GM12878 (cell line): ENCODE results near the gene GIMAP8.

Experiments
- BRCA1 ChIP-seq: IDR thresholded peaks from 2 replicates; pipeline ENCODE4 v1.6.1; 2011; ENCODE audit warnings: low read depth, low read length, improper control_type of control experiment
- ESRRA ChIP-seq: IDR thresholded peaks from 2 replicates; pipeline ENCODE4 v1.6.1; 2012; ENCODE audit warnings: mild to moderate bottlenecking, low read length, improper control_type of control experiment
- EZH2 ChIP-seq: IDR thresholded peaks from 2 replicates; pipeline ENCODE4 v1.6.1; 2012; ENCODE audit warnings: low read depth, mild to moderate bottlenecking, control low read depth, inconsistent platforms, low read length, borderline replicate concordance; ENCODE audit not compliant: control insufficient read depth
- NR2C2 ChIP-seq: IDR thresholded peaks from 2 replicates; pipeline ENCODE4 v1.6.1; 2011; ENCODE audit warnings: borderline replicate concordance, low read depth; ENCODE audit not compliant: control insufficient read depth, insufficient read length
- RAD51 ChIP-seq: fragments of 450-650 bp; IDR thresholded peaks from 2 replicates; pipeline ENCODE4 v1.6.1; 2016; ENCODE audit warnings: moderate library complexity, mild to moderate bottlenecking, inconsistent platforms
- RUNX3 ChIP-seq: IDR thresholded peaks from 2 replicates; pipeline ENCODE4 v1.6.1; 2012; ENCODE audit warnings: low read length, inconsistent platforms
- SP1 ChIP-seq: IDR thresholded peaks from one replicate; pipeline ENCODE4 v1.6.1; 2011; ENCODE audit warnings: low read depth, low read length
- TCF7 ChIP-seq: IDR thresholded peaks from 2 replicates; pipeline ENCODE4 v1.6.1; 2014; ENCODE audit warnings: antibody characterized with exemption, borderline replicate concordance
- TF ChIP-seq, protein P1 (sequence below), 3 experiments: IDR thresholded peaks in 2 of 3; conservative IDR thresholded peaks in 1 of 3; 2 replicates each; pipeline ENCODE4 v1.5.1; 2011; ENCODE audit warnings: low read depth in 3 of 3, low read length in 3 of 3, mild to moderate bottlenecking in 3 of 3, control low read depth in 2 of 3, moderate library complexity in 2 of 3, inconsistent platforms in 1 of 3, mixed read lengths in 1 of 3; ENCODE audit not compliant: control insufficient read depth in 2 of 3, insufficient read depth in 1 of 3; ENCODE audit errors: extremely low read depth in 1 of 3
- TF ChIP-seq, protein P2 (sequence below): IDR thresholded peaks from 2 replicates; pipeline ENCODE4 v1.6.1; 2012; ENCODE audit warnings: low read depth, low read length, improper control_type of control experiment

DNA sequence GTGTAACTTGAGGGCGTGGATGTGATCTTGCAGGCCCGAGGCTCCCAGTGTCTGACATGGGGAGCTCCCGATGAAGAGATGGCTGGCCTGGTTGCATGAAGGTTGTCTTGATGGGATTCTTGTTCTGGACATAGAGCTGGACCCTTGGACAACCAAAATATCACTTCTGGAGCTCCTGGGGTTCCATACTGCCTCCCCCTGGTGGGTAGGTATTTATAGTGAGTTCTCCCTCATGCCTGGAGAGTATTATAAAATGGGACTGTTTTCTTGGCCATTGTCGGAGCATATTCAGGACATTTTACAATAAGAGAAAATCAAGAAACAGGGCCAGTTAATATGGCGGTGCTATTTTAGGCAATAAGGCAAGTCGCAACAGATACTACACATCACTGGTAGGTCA is 32.6 kb upstream of the GIMAP8 start:
- TF ChIP-seq BRCA1, result no peak
- TF ChIP-seq, protein P1, sequence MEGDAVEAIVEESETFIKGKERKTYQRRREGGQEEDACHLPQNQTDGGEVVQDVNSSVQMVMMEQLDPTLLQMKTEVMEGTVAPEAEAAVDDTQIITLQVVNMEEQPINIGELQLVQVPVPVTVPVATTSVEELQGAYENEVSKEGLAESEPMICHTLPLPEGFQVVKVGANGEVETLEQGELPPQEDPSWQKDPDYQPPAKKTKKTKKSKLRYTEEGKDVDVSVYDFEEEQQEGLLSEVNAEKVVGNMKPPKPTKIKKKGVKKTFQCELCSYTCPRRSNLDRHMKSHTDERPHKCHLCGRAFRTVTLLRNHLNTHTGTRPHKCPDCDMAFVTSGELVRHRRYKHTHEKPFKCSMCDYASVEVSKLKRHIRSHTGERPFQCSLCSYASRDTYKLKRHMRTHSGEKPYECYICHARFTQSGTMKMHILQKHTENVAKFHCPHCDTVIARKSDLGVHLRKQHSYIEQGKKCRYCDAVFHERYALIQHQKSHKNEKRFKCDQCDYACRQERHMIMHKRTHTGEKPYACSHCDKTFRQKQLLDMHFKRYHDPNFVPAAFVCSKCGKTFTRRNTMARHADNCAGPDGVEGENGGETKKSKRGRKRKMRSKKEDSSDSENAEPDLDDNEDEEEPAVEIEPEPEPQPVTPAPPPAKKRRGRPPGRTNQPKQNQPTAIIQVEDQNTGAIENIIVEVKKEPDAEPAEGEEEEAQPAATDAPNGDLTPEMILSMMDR (IDR thresholded peaks at IDR 0.05 in 2 of 3, conservative IDR thresholded peaks at IDR 0.05 in 1 of 3; ENCODE audit: control insufficient read depth in 2 of 3, extremely low read depth in 1 of 3, insufficient read depth in 1 of 3, low read depth in 3 of 3, low read length in 3 of 3), result peak; percentile 25 to 27 (median 26); a peak in 4 of 6 replicates
- no peak for TF ChIP-seq RAD51
- no peak for TF ChIP-seq RUNX3
- TF ChIP-seq ESRRA, result no peak
- no peak for TF ChIP-seq NR2C2
- TF ChIP-seq TCF7, result no peak
- TF ChIP-seq EZH2, result no peak
- no peak for TF ChIP-seq SP1
- TF ChIP-seq, protein P2, sequence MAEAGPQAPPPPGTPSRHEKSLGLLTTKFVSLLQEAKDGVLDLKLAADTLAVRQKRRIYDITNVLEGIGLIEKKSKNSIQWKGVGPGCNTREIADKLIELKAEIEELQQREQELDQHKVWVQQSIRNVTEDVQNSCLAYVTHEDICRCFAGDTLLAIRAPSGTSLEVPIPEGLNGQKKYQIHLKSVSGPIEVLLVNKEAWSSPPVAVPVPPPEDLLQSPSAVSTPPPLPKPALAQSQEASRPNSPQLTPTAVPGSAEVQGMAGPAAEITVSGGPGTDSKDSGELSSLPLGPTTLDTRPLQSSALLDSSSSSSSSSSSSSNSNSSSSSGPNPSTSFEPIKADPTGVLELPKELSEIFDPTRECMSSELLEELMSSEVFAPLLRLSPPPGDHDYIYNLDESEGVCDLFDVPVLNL, result no peak
